NCI-H2107 treated with DMSO at 0.1 percent for 48 hours (cell line): ENCODE measurements around the gene CDK6.
A peak's percentile ranks its signal among the peaks of the same experiment; 100 is the strongest.

Experiments used
- DNase-seq: peaks from one replicate; lab custom pipeline; 2025; ENCODE audit not compliant: unreplicated experiment; lab: John Stamatoyannopoulos, UW

The CDK6 gene

DNA sequence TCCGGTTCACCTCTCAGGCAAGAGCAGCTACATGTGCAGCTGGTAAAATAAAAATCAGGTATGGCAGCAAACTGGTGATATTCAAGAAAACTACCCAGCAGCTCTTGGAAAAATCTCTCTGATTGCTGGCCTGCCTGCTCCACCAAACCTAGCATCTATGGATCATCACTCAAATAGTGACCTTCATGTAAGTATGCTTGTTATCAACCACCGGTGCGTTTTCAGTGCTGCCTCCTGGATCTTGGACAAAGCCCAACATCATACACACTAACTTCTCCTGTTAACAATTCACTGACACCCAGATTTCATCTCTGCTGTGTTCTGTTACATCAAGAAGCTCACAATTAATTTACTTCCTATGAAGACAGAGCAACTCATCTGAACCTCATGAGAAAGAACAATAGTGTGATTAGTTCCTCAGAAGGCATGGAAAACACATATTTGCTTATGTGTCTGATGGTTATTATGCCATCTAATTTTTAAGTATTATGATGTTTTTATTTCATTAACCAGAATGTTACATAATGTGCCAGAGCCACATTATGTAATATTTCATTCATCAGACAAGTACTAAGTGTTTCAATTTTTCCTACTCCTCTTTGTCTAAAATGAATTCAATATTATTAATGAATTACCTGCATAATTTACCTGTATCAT lies 8.8 kb downstream of the CDK6 start:
- no peak for DNase-seq

DNA sequence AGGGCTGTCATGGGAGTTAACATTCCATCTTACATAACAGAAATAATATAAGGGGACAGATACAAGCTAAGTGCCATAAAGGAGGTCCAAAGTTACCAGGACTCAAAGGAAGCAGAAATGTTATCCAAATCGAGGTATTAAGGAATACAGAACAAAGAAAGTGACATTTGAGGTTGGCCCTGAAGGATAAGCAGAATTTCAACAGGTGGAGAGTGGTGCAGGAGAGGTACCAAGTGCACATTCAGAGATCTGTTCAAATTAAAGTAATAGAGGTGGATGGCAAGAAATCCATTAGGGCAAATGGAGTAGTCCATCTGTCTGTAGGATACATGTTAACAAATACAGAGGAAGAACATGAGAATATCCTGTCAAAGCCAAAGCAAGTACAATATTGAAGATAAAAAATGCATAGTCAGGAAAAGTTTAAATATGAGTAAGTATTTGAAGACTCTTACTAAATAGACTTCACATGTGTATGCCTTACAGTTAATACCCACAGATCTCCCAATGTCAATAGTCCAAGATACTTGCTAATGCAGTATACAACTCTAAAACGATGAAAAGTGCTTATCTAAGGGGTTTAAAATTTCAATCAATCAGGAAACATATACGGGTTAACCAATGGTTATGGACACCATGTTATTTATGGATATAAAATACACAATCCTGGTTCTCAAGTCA lies 10.0 kb downstream of the CDK6 start:
- DNase-seq = no peak

DNA sequence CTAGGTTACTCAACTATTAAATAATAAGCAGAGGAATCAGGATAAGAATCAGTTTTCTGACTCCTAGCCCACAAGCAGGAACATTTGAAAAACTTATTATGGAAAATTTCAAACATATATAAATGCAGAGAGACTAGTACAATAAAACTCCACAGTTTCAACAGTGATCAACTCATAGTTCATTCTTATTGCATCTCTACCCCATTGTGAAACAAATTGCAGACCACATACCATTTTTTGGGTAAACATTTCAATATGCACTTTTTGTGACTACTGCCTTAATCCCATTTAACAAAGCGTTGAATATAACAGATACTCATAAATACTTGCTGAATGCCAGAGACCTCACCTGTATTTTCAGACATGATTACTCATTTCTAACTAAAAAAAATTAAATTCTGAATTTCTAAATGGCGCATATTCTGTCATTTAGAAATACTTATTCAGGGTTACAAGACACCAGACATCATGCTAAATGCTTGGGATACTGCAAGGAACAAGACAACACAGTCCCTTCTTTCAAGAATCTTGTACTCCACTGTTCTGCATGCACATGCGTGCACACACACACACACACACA lies 11.4 kb downstream of the CDK6 start:
- no peak for DNase-seq

DNA sequence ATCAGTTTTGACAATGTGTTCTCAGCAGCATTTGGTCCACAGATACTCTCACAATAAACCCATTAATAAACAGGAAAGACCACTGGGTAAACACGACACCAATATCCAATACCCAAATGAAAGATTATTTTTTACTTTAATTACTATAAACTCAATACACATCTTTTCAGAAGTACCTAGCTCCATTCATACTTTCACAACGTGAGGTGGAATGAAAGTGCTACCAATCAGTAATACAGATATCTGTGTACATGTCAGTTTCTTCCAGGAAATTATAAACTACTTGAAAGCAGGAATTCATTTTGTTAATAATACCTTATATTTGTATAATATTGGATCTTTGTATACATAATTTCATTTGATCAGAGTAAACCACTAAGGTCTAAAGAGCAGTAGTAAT lies 11.9 kb downstream of the CDK6 start:
- no peak for DNase-seq

DNA sequence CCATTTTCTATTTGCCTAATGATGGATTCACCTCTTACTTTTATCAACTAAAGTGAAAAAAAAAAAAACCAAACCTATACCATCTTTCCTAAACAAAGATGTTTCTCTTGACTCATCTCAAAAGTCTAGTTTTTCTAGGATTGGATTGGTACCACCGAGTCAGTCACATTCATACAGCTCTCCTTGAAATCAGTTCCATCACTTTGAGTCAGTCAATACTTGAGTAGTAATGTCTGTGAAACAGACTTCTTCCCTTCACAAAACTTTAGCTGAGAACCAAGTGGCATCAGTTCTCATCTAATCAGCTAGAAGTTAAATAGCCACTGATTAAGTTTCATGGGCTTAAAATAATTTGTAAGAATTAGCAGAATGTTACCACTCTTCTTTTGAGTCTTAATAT lies 13.3 kb downstream of the CDK6 start:
- DNase-seq = no peak

DNA sequence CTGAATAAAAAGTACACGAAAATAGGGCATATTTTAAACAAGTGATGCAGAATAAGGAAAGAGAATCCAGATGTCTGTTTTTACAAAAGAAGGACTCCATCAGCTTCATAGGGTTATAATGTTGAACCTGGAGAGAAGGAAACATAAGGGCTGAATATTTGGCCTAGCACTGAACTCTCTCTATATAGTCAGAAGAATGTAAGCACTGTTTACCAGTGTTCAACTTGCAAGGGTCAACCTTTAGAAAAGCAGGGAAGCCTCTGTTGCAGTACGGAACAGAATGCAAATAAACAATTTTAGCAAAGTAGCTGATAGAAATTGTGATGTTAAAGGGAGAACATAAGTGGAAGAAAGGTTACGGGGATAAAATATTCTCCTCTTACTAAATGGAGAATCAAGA lies 16.2 kb downstream of the CDK6 start:
- DNase-seq = no peak

DNA sequence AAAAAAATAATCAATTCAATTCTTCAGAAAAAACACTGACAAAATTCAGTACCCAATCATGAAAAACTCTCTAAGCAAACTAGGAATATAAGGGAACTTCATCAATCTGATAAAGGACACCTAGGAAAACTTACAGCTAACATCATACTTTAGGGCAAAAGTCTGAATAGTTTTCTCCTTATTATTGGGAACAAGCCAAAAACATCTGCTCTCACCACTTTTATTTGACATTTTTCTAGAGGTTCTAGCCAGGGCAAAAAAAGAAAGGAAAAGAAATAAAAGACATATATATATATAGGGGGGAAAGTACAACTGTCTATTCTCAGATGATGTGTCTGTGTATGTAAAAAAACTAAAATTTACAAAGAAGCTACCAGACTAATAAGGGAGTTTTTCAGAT lies 19.0 kb downstream of the CDK6 start:
- DNase-seq = no peak

DNA sequence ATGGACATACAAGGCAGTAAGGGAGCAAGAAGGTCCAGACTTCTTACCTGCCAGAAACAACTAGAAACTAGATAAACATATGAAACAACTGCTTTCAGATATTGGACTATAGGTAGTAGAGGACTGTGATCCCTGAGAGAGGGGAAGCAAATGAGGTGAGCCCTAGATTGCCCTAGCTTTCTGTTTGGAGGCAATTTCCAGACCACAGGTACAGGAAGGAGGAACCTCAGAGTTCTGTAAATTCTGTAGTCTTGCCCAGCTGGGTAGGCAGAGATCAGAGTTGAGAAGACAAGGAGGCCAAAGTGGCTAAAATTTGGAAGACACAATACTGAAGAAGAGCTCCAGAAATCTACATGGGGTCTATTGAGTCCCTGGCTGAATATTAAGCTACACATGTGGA lies 21.0 kb downstream of the CDK6 start:
- DNase-seq = no peak

DNA sequence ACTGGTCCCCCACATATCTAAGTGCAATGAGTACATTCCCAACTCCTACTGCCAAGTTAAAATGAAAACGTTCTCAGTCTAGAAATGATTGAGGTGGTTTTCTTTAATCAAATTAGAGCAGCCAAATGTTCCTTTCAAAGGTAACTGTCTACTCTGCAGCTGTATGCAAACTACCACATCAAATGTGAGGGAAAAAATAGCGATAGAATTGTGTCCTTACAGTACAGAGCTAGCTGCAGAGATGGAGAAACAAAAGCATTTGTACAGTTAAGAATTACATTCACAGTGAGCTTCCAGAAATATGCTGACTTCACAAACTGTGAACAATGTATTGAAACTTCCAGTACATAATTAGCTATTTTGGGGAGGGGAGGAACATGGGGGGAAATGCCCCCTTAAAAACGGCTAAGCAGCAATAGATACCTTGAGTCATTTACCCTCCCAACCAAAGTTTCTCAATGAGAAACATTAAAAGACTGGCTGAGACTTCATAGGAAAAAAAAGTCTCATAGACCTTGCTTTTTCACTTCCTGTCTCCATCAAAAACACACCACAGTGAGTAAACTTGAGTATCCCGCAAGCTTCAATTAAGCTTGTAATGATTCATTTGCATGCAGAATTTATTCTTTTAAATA lies 22.9 kb downstream of the CDK6 start:
- peak; percentile 86 for DNase-seq

DNA sequence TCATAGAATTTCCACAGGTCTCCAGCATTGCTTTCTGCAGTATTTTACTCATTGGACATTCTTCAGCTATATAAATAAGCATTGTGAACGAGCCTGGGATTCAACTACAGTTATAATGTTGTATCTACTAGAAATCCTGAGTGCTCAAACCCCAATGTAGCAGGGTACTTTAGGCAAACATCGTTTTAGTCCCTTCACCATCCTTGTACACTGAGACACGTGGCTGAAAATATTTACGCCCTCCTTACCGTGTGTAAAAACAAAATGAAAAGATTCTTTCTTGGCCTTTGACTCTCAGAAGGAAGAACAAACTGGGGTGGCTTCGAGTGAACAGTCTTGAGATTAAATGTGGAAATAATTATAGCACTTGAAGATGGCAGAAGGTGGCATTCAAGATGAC lies 25.2 kb downstream of the CDK6 start:
- DNase-seq = no peak

DNA sequence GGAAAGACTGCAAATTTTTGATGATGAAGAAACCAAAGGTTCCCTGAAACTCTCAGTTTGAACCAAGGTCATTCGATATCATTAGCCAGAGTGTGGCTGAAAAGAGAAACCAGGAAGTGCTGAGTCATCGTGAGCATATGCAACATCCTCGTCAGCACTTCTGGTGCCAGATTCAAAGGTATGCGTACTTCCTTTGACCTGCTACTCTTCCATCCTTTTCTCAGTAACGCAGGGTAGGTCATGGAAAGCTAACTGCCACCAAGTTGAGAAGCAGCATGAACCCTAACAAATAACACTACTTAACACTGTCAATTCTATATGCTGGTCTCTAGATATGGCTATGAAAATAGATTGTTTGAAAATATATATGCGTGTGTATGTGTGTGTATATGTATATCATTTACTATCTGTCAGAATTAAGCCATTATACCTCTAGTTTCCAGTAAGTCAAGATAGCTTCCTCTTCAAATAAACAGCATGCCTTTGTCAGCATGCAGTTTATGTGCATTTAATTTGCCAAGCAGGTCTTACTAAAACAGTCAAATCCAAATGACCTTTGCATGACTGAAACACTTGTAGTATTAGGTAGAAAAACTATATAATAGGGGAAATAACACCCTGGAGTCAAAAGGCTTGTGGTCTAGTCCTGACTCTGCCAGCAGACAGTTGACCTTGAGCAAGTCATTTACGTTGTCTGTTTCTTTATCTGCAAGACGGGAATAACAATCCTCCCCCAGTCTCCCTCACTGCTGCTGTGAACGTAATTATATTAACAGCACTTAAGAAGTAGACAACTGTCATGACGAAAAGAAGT lies 26.4 kb downstream of the CDK6 start:
- DNase-seq = peak; percentile 81

DNA sequence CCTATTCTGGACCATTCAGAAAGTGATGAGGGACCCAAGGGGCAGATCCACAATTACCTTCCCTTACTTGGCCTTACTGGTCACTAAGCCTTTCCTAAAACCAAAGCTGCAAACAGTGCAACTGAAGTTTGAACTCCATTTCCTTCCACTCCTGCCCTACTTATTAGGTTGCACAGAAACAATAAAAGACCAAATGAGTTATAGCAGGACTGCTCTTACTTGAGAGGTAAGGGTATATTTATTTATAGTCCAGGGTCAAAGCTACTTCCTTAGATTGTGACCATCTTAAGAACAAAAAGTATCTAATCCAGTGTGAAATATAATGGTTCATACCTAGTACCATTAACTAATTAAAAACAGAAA lies 27.0 kb downstream of the CDK6 start:
- DNase-seq = no peak

DNA sequence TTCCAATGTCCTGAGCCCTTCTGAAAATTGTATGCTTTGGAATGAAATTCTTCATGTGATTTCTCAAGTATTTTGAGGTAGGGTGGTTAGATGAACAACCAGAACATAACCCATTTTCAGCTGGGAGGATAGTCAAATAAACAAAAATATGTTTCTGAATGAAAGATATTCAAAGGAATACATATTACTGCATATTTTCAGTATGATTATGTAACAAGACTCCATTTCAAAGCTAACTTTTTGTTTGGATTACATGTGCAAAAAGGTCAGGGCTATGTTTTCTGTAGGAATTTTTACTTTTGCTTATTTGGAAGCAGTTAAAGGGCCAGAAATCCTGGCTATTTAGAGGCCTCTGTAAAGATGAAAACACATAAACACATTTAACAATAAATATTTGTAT lies 27.7 kb downstream of the CDK6 start:
- DNase-seq = no peak

DNA sequence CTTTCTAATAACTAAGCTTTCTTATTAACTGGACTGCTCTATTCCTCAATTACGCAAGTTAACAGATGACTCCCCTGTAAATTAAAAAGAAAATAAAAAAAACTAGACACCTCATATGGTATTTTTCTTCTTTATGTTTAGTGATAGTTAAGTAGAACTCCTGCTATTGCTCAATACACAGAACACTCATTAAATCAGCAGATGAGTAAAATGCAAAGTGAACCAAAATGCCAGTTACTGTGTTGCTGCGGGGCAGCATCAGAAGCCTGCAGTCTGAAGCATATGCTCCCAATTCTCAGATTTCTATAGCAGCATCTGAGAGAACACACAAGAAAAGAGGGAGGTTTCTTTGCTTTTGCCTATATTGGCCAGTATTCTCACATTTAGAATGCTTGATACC lies 28.4 kb downstream of the CDK6 start:
- no peak for DNase-seq

DNA sequence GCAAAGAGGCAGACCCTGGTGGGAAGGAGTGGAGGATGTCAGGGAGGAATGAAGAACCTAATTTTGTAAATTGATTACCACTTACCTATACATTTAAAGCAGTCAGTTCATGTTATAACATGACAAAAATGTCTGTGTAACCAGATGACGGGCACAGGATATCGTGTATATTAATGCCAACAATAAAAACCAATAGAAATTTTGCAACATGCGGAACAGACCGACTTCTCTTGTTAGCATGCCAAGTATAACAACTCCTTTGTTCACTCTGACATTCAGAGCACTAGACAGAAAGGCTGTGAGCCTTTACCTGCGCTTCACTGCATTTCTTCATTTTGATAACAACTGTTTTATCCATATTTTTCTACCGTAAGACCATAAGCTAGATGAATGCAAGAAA lies 29.9 kb downstream of the CDK6 start:
- no peak for DNase-seq

DNA sequence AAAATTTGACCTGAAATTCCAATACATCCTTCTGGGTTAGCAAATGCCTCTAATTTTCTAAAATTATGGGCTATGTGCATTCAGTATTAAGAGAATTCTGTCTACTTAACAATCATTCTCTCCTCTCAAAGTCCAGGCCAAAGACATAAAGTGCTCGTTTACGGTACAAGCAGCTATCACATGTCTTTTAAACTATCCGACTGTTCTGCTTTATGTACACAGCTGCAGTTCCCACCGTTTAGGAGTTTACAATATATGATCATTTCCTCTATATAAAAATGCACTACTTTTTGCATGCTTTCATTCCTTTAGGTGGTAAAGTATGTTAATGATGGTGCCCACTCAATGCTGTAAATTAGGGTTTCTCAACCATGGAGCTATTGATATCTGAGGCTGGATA lies 34.0 kb downstream of the CDK6 start:
- no peak for DNase-seq

DNA sequence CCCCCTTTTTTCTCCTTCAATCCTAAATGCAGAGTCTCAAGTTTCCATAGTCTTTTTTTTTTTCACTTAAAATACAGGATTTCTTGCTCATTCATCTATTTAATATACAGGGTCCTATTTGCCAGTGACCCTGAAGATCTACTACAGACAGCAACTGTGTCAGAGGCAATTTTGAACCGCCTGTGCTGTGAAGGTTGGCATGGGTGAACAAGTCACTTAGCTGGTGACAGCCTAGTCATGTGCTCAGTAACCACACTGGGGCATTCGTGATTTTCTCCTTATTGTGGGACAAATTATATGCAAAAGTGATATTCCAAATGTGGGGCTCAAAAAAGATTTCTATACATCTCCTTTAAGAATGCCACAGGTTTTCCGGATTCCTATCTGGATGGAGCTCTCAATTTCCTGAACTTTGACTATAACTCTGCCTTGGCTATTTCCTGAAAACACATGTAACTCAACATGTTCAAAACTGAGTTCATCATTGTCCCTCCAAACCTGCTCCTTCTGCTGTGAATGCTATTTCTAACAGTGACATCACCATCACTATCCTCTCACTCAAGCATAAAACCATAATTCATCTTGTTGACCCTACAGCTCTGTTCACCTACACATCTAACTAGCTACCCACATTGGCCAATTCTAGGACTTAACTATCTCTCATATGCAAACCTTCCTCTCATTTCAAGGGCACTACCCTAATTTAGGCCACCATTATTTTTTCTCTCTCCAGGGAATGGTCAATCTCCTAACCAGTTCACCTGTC lies 36.7 kb downstream of the CDK6 start:
- DNase-seq = no peak

DNA sequence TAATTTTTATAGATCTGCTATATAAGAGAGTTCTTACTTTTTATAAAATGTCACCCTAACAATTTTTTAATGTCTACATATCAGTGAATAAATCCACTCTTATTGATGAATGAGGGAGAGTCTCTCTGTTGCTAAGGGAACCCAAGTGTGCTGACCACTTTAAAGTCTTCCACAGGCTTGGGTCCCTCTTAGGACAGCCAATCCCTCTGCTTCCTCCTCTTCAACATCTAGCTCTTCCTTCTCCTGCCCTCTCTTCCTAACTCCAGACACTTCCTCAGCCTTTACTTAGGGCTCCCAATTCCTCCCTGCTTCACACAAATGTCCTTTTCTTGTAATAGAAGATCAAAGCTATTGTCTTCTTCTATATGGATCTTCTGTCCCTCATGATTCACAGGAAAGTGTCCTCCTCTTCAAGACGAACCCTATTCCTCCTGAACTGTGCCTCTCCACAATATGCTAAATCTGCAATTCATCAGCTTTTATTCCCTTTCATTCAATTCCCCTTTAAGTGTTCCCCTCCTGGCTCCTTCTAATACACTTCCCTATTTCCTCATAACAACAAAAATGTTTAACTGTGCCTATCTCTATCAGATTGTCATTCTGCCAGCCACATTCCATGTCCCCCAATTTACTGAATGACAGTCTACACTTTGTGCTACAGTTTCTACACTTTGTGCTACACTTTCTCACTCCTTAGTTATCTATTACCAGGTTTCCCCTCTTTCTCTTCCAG lies 37.7 kb downstream of the CDK6 start:
- DNase-seq = no peak

DNA sequence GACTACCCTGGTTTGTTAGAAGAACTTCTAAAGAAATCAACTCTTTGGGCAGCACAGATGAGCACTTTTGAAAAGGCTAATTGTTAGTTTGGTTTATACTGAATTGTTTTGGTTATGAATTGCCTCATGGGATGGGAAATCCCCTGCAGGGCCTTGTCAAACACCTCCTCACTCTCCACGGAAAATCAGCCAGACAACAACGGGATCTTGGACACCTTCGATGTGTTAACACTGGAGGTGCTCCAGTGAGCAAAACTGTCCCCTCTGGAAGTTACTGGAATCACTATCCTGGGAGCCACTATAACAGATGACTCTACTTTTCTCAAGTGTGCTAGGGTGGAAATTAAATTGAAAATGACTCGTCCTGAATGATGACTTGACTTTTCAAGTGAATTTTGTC lies 38.7 kb downstream of the CDK6 start:
- no peak for DNase-seq

DNA sequence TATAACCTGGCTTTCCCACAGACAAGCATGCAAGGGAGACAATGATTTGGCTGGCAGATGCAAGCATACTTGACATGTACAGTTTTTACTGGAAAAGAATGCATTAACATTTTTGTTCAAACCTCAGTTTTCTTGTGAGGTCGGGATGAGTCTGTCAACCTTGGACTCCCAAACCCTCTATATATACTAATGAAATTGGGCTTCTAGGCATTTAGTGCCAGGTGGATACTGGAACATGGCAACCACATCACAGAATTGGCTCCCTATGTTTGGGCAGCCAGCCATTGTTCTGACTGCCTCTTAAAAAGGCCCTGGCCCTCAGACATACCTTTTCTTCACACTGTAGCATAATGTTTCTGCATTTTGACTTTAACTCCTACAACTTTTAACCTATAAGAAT lies 39.1 kb downstream of the CDK6 start:
- no peak for DNase-seq
